ENCODE data around the gene GRIA4.

The GRIA4 gene

GRCh38 chr11:105609832-105610781, at the start of gene GRIA4:
Gene GRIA4 (plus strand): TSS chr11:105610073. CDS start chr11:105610998, 925 bp downstream.
- no peak for DNase-seq

- no peak for DNase-seq
These were observed 36.8 kb upstream of the GRIA4 start for GRCh38 chr11:105573091-105573490.

GRCh38 chr11:105574974-105575373, 34.9 kb upstream of the GRIA4 start:
- DNase-seq: no peak

- DNase-seq: no peak
These were observed 32.2 kb upstream of the GRIA4 start for GRCh38 chr11:105577641-105578040.

GRCh38 chr11:105579111-105579510, 30.8 kb upstream of the GRIA4 start:
- DNase-seq: no peak

GRCh38 chr11:105582497-105582896, 27.4 kb upstream of the GRIA4 start:
- DNase-seq: no peak

GRCh38 chr11:105588001-105588400, 21.9 kb upstream of the GRIA4 start:
- DNase-seq: no peak

- no peak for DNase-seq
These were observed 20.5 kb upstream of the GRIA4 start for GRCh38 chr11:105589346-105589745.

GRCh38 chr11:105592035-105592434, 17.8 kb upstream of the GRIA4 start:
- no peak for DNase-seq

- no peak for DNase-seq
These were observed 11.5 kb upstream of the GRIA4 start for GRCh38 chr11:105598371-105598770.

GRCh38 chr11:105603156-105603555, 6.7 kb upstream of the GRIA4 start:
- no peak for DNase-seq

- DNase-seq: no peak
These were observed 512 bp upstream of the GRIA4 start for GRCh38 chr11:105609341-105609781.

GRCh38 chr11:105610871-105611571, 1.1 kb downstream of the GRIA4 start:
- no peak for DNase-seq

- no peak for DNase-seq
These were observed 1.9 kb downstream of the GRIA4 start for GRCh38 chr11:105611572-105612441.

- no peak for DNase-seq
These were observed 2.9 kb downstream of the GRIA4 start for GRCh38 chr11:105612771-105613170.

- no peak for DNase-seq
These were observed 3.3 kb downstream of the GRIA4 start for GRCh38 chr11:105613183-105613582.

- DNase-seq: no peak
These were observed 8.6 kb downstream of the GRIA4 start for GRCh38 chr11:105618343-105618955.

- DNase-seq: no peak
These were observed 9.7 kb downstream of the GRIA4 start for GRCh38 chr11:105619556-105619955.

GRCh38 chr11:105622016-105622415, 12.1 kb downstream of the GRIA4 start:
- no peak for DNase-seq

- DNase-seq: no peak
These were observed 22.4 kb downstream of the GRIA4 start for GRCh38 chr11:105632316-105632715.

- no peak for DNase-seq
These were observed 25.6 kb downstream of the GRIA4 start for GRCh38 chr11:105635466-105635865.

GRCh38 chr11:105636496-105636895, 26.6 kb downstream of the GRIA4 start:
- DNase-seq: no peak
